SK-N-SH (cell line): ENCODE measurements around the gene CCDC6. TPM values are rescaled to one million over a fixed set of nuclear protein-coding genes. Genes with fewer than 3 reads are reported as not detected.

Source experiments
- CTCF ChIA-PET: fragments of 300-600, 350-600 bp; formaldehyde crosslinking; extraction: SDS; loops from one replicate; lab custom pipeline; 2021; lab: Yijun Ruan, JAX
- POLR2A ChIA-PET: fragments of 350-600 bp; sonication (Branson Sonifier 250); formaldehyde crosslinking; extraction: SDS; loops from one replicate; lab custom pipeline; 2020; ENCODE audit warnings: antibody characterized with exemption, inconsistent platforms; lab: Yijun Ruan, JAX
- DNase-seq: peaks from one replicate; pipeline ENCODE4 v3.0.0; 2012
- H2AFZ ChIP-seq: fragments of 200-600 bp; sonication (generic); 2 replicates; pipeline ENCODE4 v1.8.1; 2016; ENCODE audit warnings: antibody characterized with exemption, mild to moderate bottlenecking, low read depth
- H3F3A ChIP-seq: fragments of 200-600 bp; sonication (generic); replicated peaks from 2 replicates; pipeline ENCODE3; 2016; ENCODE audit warnings: antibody characterized with exemption, mild to moderate bottlenecking; ENCODE audit not compliant: insufficient read depth
- H3K27ac ChIP-seq, 2 experiments: fragments of 200-500 bp in 1 of 2; fragments of 200-600 bp in 1 of 2; sonication (Bioruptor generic) in 1 of 2; sonication (generic), shearing (Covaris generic) in 1 of 2; 2 replicates each; pipeline versions ENCODE4 v1.5.1 to v1.6.1; 2014 to 2016; ENCODE audit warnings: low read depth in 2 of 2, inconsistent platforms in 1 of 2, low read length in 1 of 2, mild to moderate bottlenecking in 1 of 2, mixed read lengths in 1 of 2
- H3K27me3 ChIP-seq: fragments of 200-600 bp; sonication (generic), shearing (Covaris generic); 2 replicates; pipeline ENCODE4 v1.6.1; 2016; ENCODE audit warnings: mixed run types; ENCODE audit not compliant: insufficient read depth
- H3K36me3 ChIP-seq, 2 experiments: fragments of 200-500 bp in 1 of 2; fragments of 200-600 bp in 1 of 2; sonication (Bioruptor generic) in 1 of 2; sonication (generic) in 1 of 2; replicated peaks in 1 of 2; 2 replicates each; pipeline versions ENCODE3 to v1.5.1; 2014 to 2016; ENCODE audit warnings: low read length in 1 of 2, mild to moderate bottlenecking in 1 of 2; ENCODE audit not compliant: insufficient read depth in 2 of 2, control insufficient read depth in 1 of 2
- H3K4me1 ChIP-seq, 2 experiments: fragments of 200-500 bp in 1 of 2; fragments of 200-600 bp in 1 of 2; sonication (Bioruptor generic) in 1 of 2; sonication (generic), shearing (Covaris generic) in 1 of 2; 2 replicates each; pipeline versions ENCODE4 v1.5.1 to v1.6.1; 2014 to 2016; ENCODE audit warnings: low read depth in 1 of 2, low read length in 1 of 2, mixed run types in 1 of 2; ENCODE audit not compliant: insufficient read depth in 2 of 2, control insufficient read depth in 1 of 2
- H3K4me2 ChIP-seq: fragments of 200-600 bp; sonication (generic), shearing (Covaris generic); 2 replicates; pipeline ENCODE4 v1.6.1; 2017; ENCODE audit warnings: mixed run types
- H3K4me3 ChIP-seq, 2 experiments: fragments of 200-500 bp in 1 of 2; fragments of 200-600 bp in 1 of 2; sonication (Bioruptor generic) in 1 of 2; sonication (generic), shearing (Covaris generic) in 1 of 2; 2 replicates each; pipeline versions ENCODE4 v1.5.1 to v1.8.1; 2014 to 2016; ENCODE audit warnings: low read depth in 2 of 2, inconsistent platforms in 1 of 2, low read length in 1 of 2, mild to moderate bottlenecking in 1 of 2, mixed read lengths in 1 of 2, moderate library complexity in 1 of 2
- H3K79me2 ChIP-seq: fragments of 200-600 bp; sonication (generic); 2 replicates; pipeline ENCODE4 v1.8.1; 2017; ENCODE audit warnings: mild to moderate bottlenecking; ENCODE audit not compliant: insufficient read depth
- H3K9ac ChIP-seq: fragments of 200-600 bp; sonication (generic); 2 replicates; pipeline ENCODE4 v1.6.1; 2017; ENCODE audit warnings: mixed run types
- H3K9me2 ChIP-seq: fragments of 200-600 bp; sonication (generic); 2 replicates; pipeline ENCODE4 v1.6.1; 2017; ENCODE audit warnings: mixed run types
- H3K9me3 ChIP-seq: fragments of 200-600 bp; sonication (generic); 2 replicates; pipeline ENCODE4 v1.6.1; 2017; ENCODE audit warnings: mixed run types, mild to moderate bottlenecking, moderate library complexity
- H4K20me1 ChIP-seq: fragments of 200-600 bp; sonication (generic); 2 replicates; pipeline ENCODE4 v1.6.1; 2017; ENCODE audit warnings: mild to moderate bottlenecking, mixed run types; ENCODE audit not compliant: insufficient read depth
- EP300 ChIP-seq, 2 experiments: IDR thresholded peaks; 2 replicates each; pipeline versions ENCODE4 v1.4.0 to v1.6.1; 2012; ENCODE audit warnings: borderline replicate concordance in 1 of 2, low read depth in 1 of 2, low read length in 1 of 2
- FOXJ3 ChIP-seq: sonication (generic); formaldehyde crosslinking; IDR thresholded peaks from 2 replicates; pipeline ENCODE4 v1.5.1; 2020; ENCODE audit warnings: mild to moderate bottlenecking, missing genetic modification reagents
- FOXM1 ChIP-seq: IDR thresholded peaks from 2 replicates; pipeline ENCODE4 v1.4.0; 2012; ENCODE audit warnings: low read depth, mild to moderate bottlenecking
- GABPA ChIP-seq: IDR thresholded peaks from 2 replicates; pipeline ENCODE4 v1.4.0; 2012; ENCODE audit warnings: low read depth, mild to moderate bottlenecking
- GATA2 ChIP-seq: sonication (generic); formaldehyde crosslinking; IDR thresholded peaks from 2 replicates; pipeline ENCODE4 v1.5.0; 2020; ENCODE audit warnings: mild to moderate bottlenecking, missing genetic modification reagents
- MAX ChIP-seq: IDR thresholded peaks from 2 replicates; pipeline ENCODE4 v1.4.0; 2012; ENCODE audit warnings: low read depth
- NRF1 ChIP-seq: IDR thresholded peaks from 2 replicates; pipeline ENCODE4 v1.6.1; 2012; ENCODE audit warnings: low read depth, mild to moderate bottlenecking, low read length
- PBX3 ChIP-seq: IDR thresholded peaks from 2 replicates; pipeline ENCODE4; 2012
- POLR2AphosphoS5 ChIP-seq: IDR thresholded peaks from 2 replicates; pipeline ENCODE4 v1.6.1; 2012; ENCODE audit warnings: low read depth, low read length
- RAD21 ChIP-seq: IDR thresholded peaks from 2 replicates; pipeline ENCODE4 v1.6.1; 2012; ENCODE audit warnings: mild to moderate bottlenecking, low read length
- RXRA ChIP-seq: IDR thresholded peaks from 2 replicates; pipeline ENCODE4 v1.4.0; 2012; ENCODE audit warnings: low read depth, mild to moderate bottlenecking, borderline replicate concordance
- SMC3 ChIP-seq: IDR thresholded peaks from 2 replicates; pipeline ENCODE4 v1.6.1; 2012; ENCODE audit warnings: low read depth, low read length, improper control_type of control experiment
- TCF12 ChIP-seq: IDR thresholded peaks from 2 replicates; pipeline ENCODE4 v1.4.0; 2012
- TEAD4 ChIP-seq: IDR thresholded peaks from 2 replicates; pipeline ENCODE4 v1.4.0; 2012; ENCODE audit warnings: mild to moderate bottlenecking, borderline replicate concordance; ENCODE audit not compliant: insufficient read depth
- YY1 ChIP-seq: IDR thresholded peaks from 2 replicates; pipeline ENCODE4 v1.4.0; 2012; ENCODE audit warnings: low read depth, mild to moderate bottlenecking
- ZBTB33 ChIP-seq: IDR thresholded peaks from 2 replicates; pipeline ENCODE4 v1.4.0; 2012; ENCODE audit warnings: low read depth, borderline replicate concordance
- WGBS: methylation state at CpG from one replicate; pipeline ENCODE4 v1.1.6; 2017; ENCODE audit warnings: low lambda C conversion rate; 5-methylcytosine and 5-hydroxymethylcytosine counted together
- polyA plus RNA-seq, 3 experiments: library from polyadenylated mRNA; depleted of rRNA; stranded (reverse); fragments of >200 nt; gene quantifications; 2 replicates each; pipeline ENCODE4 v1.2.3, GENCODE V29; 2012
- TF ChIP-seq, protein P1 (sequence below): IDR thresholded peaks from 2 replicates; pipeline ENCODE4 v1.4.0; 2012; ENCODE audit warnings: low read depth, borderline replicate concordance
- TF ChIP-seq, protein P2 (sequence below): IDR thresholded peaks from 2 replicates; pipeline ENCODE4 v1.6.1; 2012; ENCODE audit warnings: mild to moderate bottlenecking, low read depth, low read length, moderate library complexity

Gene CCDC6
- polyA plus RNA-seq, 1 of the 3 experiments (the other 2 are of a cell fraction), result 10.8 TPM

- CTCF ChIA-PET, result interaction anchor here (2.0 kb wide), 1 partner anchor 17 kb away, joined by 7 read pairs; the partner anchor contains the start of gene CCDC6
- Histone ChIP-seq H4K20me1 (peaks cover 43% of the 10 kb centered on the region), H3K36me3 (peaks cover 0 to 11% of the 10 kb centered on the region in 2 experiments), H3K79me2 (peaks cover 76% of the 10 kb centered on the region), H3K27me3 (no peaks in the 10 kb centered on the region), H3K9ac (no peak overlapping the region), H3K4me2 (no peak overlapping the region), H3K9me3 (no peaks in the 10 kb centered on the region), H3K4me1 (peaks cover 4 to 16% of the 10 kb centered on the region in 2 experiments; a peak in 2 of 4 replicates), H3K9me2 (no peaks in the 10 kb centered on the region), H3K27ac (no peak overlapping the region; a peak in 1 of 4 replicates), H3F3A (no peaks in the 10 kb centered on the region), H2AFZ (no peak overlapping the region), H3K4me3 (no peak overlapping the region)
- POLR2A ChIA-PET, result no interaction called here
- TF ChIP-seq TEAD4, result no peak
- TF ChIP-seq NRF1, result no peak
- TF ChIP-seq RXRA, result no peak
- TF ChIP-seq, protein P1, sequence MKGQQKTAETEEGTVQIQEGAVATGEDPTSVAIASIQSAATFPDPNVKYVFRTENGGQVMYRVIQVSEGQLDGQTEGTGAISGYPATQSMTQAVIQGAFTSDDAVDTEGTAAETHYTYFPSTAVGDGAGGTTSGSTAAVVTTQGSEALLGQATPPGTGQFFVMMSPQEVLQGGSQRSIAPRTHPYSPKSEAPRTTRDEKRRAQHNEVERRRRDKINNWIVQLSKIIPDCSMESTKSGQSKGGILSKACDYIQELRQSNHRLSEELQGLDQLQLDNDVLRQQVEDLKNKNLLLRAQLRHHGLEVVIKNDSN, result no peak
- no peak for TF ChIP-seq EP300 (IDR thresholded peaks at IDR 0.05; ENCODE audit: borderline replicate concordance in 1 of 2, low read depth in 1 of 2, low read length in 1 of 2)
- TF ChIP-seq TCF12, result no peak
- no peak for TF ChIP-seq PBX3
- no peak for TF ChIP-seq YY1
- TF ChIP-seq, protein P2, sequence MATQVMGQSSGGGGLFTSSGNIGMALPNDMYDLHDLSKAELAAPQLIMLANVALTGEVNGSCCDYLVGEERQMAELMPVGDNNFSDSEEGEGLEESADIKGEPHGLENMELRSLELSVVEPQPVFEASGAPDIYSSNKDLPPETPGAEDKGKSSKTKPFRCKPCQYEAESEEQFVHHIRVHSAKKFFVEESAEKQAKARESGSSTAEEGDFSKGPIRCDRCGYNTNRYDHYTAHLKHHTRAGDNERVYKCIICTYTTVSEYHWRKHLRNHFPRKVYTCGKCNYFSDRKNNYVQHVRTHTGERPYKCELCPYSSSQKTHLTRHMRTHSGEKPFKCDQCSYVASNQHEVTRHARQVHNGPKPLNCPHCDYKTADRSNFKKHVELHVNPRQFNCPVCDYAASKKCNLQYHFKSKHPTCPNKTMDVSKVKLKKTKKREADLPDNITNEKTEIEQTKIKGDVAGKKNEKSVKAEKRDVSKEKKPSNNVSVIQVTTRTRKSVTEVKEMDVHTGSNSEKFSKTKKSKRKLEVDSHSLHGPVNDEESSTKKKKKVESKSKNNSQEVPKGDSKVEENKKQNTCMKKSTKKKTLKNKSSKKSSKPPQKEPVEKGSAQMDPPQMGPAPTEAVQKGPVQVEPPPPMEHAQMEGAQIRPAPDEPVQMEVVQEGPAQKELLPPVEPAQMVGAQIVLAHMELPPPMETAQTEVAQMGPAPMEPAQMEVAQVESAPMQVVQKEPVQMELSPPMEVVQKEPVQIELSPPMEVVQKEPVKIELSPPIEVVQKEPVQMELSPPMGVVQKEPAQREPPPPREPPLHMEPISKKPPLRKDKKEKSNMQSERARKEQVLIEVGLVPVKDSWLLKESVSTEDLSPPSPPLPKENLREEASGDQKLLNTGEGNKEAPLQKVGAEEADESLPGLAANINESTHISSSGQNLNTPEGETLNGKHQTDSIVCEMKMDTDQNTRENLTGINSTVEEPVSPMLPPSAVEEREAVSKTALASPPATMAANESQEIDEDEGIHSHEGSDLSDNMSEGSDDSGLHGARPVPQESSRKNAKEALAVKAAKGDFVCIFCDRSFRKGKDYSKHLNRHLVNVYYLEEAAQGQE, result no peak
- no peak for TF ChIP-seq POLR2AphosphoS5
- no peak for TF ChIP-seq SMC3
- TF ChIP-seq FOXJ3 (CRISPR knock-in tag), result no peak
- TF ChIP-seq MAX, result no peak
- no peak for TF ChIP-seq FOXM1
- no peak for TF ChIP-seq GABPA
- no peak for TF ChIP-seq RAD21
- no peak for TF ChIP-seq ZBTB33
- no peak for TF ChIP-seq GATA2
- no peak for DNase-seq
- WGBS, result 89% methylated on average over 4 of the region's 4 CpGs
Observed at GRCh38 chr10:59888781-59889435, 17.4 kb downstream of the CCDC6 start.
